Right lobe of liver (tissue), 6 donors: ENCODE results near the gene SLC38A10. TPM values are rescaled to one million over a fixed set of nuclear protein-coding genes. Genes with fewer than 3 reads are reported as not detected.

Experiments used
- ATAC-seq, 4 donors: fragments of 200-7000 bp; cut with Tn5 transposase; one replicate each; pipeline ENCODE4 v1.9.1; 2020; ENCODE audit warnings: mild to moderate bottlenecking in 4 of 4, moderate library complexity in 4 of 4
- DNase-seq, 3 donors: peaks; one replicate each; pipeline ENCODE4 v3.0.0-alpha.2; 2020
- H3K27ac ChIP-seq, 3 donors: fragments of 200-600 bp; one replicate each; pipeline ENCODE4 v1.8.0; 2022
- H3K27me3 ChIP-seq, 2 donors: fragments of 200-600 bp; one replicate each; pipeline ENCODE4 v1.8.0; 2022
- H3K36me3 ChIP-seq, 4 donors: fragments of 200-600 bp; sonication (generic) in 1 of 4; one replicate each; pipeline versions ENCODE4 v1.5.1 to v1.8.0; 2017 to 2022; ENCODE audit warnings: control low read depth in 1 of 4
- H3K4me1 ChIP-seq, 4 donors: fragments of 200-600 bp; sonication (generic) in 1 of 4; one replicate each; pipeline versions ENCODE4 v1.5.1 to v1.8.0; 2017 to 2022; ENCODE audit warnings: control low read depth in 1 of 4
- H3K4me3 ChIP-seq, 3 donors: fragments of 200-600 bp; one replicate each; pipeline ENCODE4 v1.8.0; 2022
- H3K9me3 ChIP-seq, 4 donors: fragments of 200-600 bp; sonication (generic) in 1 of 4; one replicate each; pipeline versions ENCODE4 v1.5.1 to v1.8.0; 2017 to 2022; ENCODE audit warnings: control low read depth in 1 of 4
- POLR2A ChIP-seq: fragments of 450-650 bp; IDR thresholded peaks from one replicate; pipeline ENCODE4 v1.6.1; 2017; ENCODE audit warnings: antibody characterized with exemption, mild to moderate bottlenecking
- WGBS: methylation state at CpG from one replicate; pipeline ENCODE4 v1.1.6; 2018; ENCODE audit warnings: low coverage, low lambda C conversion rate; ENCODE audit not compliant: insufficient coverage; ENCODE audit errors: missing lambda C conversion rate; 5-methylcytosine and 5-hydroxymethylcytosine counted together
- intact Hi-C, 2 donors: fragments of 100-400 bp; cut with DNase I; formaldehyde crosslinking; loops; one replicate each; pipeline versions ENCODE4 v1.11.2 to v1.14.1; 2022
- total RNA-seq, 6 experiments: library from RNA; depleted of rRNA in 2 of 6; stranded (reverse); fragments of >200 nt in 2 of 6; fragmentation: NEBNext Ultra II Directional in 3 of 6; extraction: Animal tissue kit (Norgen Biotek cat#: 25700) in 3 of 6; gene quantifications; one replicate each; pipeline versions ENCODE4 v1.1.0 to v1.2.4, GENCODE V29; 2016 to 2023
- TF ChIP-seq, protein P1 (sequence below), 4 donors: fragments of 200-600 bp in 3 of 4; fragments of 450-650 bp in 1 of 4; IDR thresholded peaks; one replicate each; pipeline versions ENCODE4 v1.5.1 to v1.8.0; 2016 to 2022; ENCODE audit warnings: antibody characterized with exemption in 4 of 4, mild to moderate bottlenecking in 2 of 4
- donor health status: DM: no; HTN: yes; CAD: no.
- donor health status: DM: no; HTN: no; CAD: no.
- donor health status: DM: no; HTN: no; CAD: no.
- donor health status: DM: no; HTN: yes; CAD: no.
- donor health status: DM: no; HTN: yes; CAD: no.

Gene SLC38A10
- total RNA-seq, 6 experiments from 2014 or later, result 60.9 to 104 (median 86.1) TPM

DNA sequence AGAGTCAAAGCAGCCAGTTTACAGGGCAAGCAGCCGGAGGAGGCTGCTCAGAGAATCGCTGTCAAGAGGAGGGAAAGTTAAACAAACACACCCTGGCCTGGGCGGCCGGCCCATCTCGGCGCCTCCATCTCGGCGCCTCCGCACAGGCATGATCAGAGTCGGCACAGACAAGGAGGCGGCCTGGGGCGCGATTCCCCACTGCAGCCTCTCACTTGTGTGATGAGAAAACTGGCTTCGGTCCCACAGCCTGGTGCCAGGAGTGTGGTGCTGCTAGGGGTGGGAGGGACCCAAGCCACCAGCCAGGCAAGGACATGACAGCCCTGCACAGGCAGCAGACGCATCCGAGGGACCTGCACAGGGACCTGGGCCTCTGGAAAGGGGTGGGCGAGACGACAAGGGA, 17.7 kb downstream of the SLC38A10 start:
- Histone ChIP-seq H3K9me3 (no peaks in the 10 kb centered on the region), H3K27ac (no peak overlapping the region), H3K4me3 (no peak overlapping the region), H3K4me1 (no peaks in the 10 kb centered on the region), H3K27me3 (no peaks in the 10 kb centered on the region), H3K36me3 (peaks cover 0 to 68% (median 23%) of the 10 kb centered on the region in 4 donors)
- 63% methylated on average over 5 of the region's 18 CpGs for whole genome bisulfite sequencing
- no peak for ATAC-seq
- intact Hi-C loops, result no loop called here
- no peak for DNase-seq
- TF ChIP-seq, protein P1, sequence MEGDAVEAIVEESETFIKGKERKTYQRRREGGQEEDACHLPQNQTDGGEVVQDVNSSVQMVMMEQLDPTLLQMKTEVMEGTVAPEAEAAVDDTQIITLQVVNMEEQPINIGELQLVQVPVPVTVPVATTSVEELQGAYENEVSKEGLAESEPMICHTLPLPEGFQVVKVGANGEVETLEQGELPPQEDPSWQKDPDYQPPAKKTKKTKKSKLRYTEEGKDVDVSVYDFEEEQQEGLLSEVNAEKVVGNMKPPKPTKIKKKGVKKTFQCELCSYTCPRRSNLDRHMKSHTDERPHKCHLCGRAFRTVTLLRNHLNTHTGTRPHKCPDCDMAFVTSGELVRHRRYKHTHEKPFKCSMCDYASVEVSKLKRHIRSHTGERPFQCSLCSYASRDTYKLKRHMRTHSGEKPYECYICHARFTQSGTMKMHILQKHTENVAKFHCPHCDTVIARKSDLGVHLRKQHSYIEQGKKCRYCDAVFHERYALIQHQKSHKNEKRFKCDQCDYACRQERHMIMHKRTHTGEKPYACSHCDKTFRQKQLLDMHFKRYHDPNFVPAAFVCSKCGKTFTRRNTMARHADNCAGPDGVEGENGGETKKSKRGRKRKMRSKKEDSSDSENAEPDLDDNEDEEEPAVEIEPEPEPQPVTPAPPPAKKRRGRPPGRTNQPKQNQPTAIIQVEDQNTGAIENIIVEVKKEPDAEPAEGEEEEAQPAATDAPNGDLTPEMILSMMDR (IDR thresholded peaks at IDR 0.05), result no peak
- TF ChIP-seq POLR2A, result no peak

DNA sequence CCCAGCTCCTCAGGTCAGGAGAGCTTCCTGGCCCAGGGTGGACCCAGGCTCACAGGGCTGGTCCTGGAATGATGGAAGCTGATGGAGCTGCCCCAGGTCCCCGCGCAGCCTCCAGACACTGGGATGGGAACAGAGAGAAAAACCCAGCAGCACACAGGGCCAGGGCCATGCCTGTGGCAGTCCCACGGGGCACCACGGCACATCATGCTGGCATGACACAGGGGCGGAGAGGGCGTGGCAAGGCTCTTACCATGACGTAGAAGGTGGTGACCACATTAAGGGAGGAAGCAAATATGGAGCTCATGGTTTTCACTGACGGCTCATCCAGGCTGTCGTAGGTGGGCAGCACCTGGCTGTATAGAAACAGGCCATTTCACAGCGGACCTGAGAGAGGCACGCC, 18.3 kb downstream of the SLC38A10 start:
- DNase-seq (no peak), ATAC-seq (no peak)
- Histone ChIP-seq H3K4me1 (no peaks in the 10 kb centered on the region), H3K4me3 (no peak overlapping the region), H3K36me3 (peaks cover 0 to 66% (median 21%) of the 10 kb centered on the region in 4 donors), H3K27ac (no peak overlapping the region), H3K9me3 (no peaks in the 10 kb centered on the region), H3K27me3 (no peaks in the 10 kb centered on the region)
- TF ChIP-seq, protein P1 (IDR thresholded peaks at IDR 0.05), result no peak
- 71% methylated on average over 4 of the region's 11 CpGs for WGBS
- intact Hi-C loops, result no loop called here

- DNase-seq, result no peak
- ATAC-seq, result no peak
- H3K4me1 ChIP-seq, result no peaks in the 10 kb centered on the region
- TF ChIP-seq, protein P1 (IDR thresholded peaks at IDR 0.05), result no peak
- no peak for TF ChIP-seq POLR2A
- no peaks in the 10 kb centered on the region for H3K27me3 ChIP-seq
- H3K9me3 ChIP-seq, result no peaks in the 10 kb centered on the region
- peaks cover 0 to 62% (median 23%) of the 10 kb centered on the region in 4 donors for H3K36me3 ChIP-seq
- intact Hi-C loops, result no loop called here
- no peak overlapping the region for H3K4me3 ChIP-seq
- WGBS, result no CpG with 5 or more reads among the region's 14 CpGs
- no peak overlapping the region for H3K27ac ChIP-seq
Observed at GRCh38 chr17:81274471-81274855, 20.6 kb downstream of the SLC38A10 start.

DNA sequence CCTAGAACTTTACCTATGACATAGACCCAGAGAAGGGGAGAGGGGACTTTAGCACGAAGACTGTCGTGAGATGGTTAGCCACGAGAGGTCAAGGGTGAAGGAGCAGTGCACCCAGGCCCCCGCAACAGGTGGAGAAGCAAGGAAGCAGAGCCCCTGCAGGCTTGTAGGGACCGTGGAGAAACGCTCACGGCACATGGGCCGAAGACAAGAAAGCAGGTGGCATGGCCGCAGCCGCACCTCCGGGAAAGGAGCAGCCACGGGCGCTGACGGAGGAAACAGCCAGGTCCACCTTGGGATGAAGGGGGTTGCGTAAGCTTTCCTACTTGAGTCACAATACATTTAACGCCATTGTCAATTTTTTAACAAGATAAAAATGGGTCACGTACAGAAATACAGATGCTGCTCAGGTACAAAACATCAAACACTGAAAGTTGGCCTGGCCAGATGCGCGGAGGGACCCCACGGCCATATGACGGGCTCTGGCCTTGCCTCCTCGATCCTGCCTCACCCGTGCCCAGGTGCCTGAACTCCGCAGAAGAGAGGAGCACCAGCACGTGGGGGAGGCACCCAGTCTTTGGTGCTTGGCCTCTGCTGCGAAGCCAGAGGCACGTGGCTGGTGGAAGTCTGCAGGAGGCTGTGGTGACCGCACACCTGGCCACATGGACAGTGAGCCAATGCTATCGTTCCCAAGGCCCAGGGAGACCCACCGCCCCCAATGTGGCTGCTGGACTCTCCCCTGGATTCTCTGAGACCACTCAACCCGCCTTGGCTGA, 21.2 kb downstream of the SLC38A10 start:
- Histone ChIP-seq H3K27ac (no peak overlapping the region), H3K4me3 (no peak overlapping the region), H3K9me3 (no peaks in the 10 kb centered on the region), H3K36me3 (peaks cover 0 to 63% (median 23%) of the 10 kb centered on the region in 4 donors), H3K27me3 (no peaks in the 10 kb centered on the region), H3K4me1 (no peaks in the 10 kb centered on the region)
- 94% methylated on average over 19 of the region's 31 CpGs for whole genome bisulfite sequencing
- no peak for DNase-seq
- intact Hi-C loops, result no loop called here
- TF ChIP-seq, protein P1 (IDR thresholded peaks at IDR 0.05), result no peak
- no peak for TF ChIP-seq POLR2A
- no peak for ATAC-seq
